SKM-1 treated with dmso at 0.1 percent for 144 hours (cell line): ENCODE measurements around the gene DLG5.

ENCODE experiments used
- DNase-seq: peaks from one replicate; lab custom pipeline; 2025; ENCODE audit not compliant: unreplicated experiment; lab: John Stamatoyannopoulos, UW

The DLG5 gene

DNA sequence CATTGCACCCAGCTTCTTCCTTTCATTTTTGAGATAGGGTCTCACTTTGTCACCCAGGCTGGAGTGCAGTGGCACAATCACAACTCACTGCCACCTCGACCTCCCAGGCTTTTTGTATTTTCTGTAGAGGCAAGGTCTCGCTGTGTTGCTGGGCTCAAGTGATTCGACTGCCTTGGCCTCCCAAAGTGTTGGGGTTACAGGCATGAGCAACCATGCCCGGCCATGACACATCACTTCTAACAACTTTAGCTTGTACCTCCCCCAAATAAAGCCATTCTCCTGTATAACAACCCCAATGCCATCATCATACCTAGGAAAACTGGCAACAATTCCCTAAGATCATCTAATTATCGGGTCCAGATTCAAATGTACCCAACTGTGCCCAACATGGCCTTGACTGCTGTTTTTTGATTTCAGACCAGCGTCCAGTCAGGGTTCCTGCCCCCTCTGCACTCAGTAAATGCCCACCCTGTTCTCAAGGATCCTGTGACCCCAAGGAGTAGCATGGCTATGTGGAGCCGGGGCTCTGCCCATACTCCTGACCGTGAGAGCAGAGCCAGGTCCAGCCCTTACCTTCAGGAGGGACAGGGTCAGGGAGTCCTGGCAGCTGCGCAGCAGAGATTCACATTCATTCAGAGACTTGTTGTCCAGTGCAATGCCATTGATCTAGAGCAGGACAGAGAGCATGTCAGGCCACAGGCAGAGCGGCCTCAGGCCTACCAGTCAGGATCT lies 102.6 kb downstream of the DLG5 start:
- DNase-seq: no peak

DNA sequence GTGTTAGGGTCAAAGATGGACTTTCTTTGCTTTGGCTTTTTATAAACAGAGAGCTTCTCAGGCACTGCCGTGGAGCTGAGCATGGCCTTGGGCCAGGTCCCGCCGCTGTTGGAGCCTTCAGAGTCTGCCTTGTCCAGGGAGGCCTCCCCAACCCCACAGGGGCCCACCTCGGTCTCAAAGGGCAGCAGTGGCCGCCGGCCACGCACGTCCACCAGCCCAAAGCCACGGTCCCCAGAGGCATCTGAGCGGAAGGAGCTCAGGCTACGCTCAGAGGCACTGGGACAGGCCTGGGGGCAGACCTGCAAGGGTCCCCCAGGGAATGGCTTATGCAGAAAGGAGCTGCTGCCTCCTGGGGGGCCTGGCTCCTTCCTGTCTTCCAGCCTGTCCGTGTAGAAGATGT lies 105.0 kb downstream of the DLG5 start:
- no peak for DNase-seq

DNA sequence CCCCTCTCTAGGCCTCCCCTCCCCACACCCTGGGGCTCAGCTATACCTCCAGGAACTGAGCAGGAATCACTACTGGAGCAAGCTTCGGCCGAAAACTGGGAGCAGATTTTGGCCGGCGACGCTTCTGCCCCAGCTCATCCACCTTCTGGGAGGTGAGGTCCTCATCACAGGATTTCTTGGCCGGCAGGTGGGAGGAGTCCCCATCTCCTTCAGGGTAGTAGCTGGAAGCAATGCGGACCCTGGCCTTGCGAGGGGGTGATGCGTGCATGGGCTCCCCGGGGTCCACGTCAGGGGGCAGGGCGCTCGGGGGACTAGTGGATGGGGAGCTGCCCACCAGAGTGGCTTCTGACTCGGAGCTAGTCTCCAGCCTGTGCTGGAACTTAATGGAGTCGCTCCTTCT lies 105.5 kb downstream of the DLG5 start:
- no peak for DNase-seq

DNA sequence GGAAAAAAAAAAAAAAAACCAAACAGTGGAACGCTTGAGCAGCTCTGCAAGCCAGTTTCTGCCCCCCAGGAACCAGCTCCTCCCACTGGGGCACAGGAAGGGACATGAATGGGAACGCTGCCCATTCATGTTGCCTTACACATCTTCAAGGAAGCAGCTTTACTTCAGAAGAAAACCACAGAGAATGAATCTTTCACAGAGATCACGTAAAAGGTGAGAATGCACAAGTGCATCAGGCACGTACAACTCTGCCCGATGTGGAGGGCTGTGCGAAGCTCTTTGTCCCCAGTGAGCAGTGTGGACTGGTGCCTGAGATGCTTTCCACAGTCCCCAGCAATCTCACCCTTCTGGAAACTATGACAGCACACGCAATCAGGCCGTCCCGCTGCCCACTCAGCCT lies 106.2 kb downstream of the DLG5 start:
- DNase-seq: no peak

DNA sequence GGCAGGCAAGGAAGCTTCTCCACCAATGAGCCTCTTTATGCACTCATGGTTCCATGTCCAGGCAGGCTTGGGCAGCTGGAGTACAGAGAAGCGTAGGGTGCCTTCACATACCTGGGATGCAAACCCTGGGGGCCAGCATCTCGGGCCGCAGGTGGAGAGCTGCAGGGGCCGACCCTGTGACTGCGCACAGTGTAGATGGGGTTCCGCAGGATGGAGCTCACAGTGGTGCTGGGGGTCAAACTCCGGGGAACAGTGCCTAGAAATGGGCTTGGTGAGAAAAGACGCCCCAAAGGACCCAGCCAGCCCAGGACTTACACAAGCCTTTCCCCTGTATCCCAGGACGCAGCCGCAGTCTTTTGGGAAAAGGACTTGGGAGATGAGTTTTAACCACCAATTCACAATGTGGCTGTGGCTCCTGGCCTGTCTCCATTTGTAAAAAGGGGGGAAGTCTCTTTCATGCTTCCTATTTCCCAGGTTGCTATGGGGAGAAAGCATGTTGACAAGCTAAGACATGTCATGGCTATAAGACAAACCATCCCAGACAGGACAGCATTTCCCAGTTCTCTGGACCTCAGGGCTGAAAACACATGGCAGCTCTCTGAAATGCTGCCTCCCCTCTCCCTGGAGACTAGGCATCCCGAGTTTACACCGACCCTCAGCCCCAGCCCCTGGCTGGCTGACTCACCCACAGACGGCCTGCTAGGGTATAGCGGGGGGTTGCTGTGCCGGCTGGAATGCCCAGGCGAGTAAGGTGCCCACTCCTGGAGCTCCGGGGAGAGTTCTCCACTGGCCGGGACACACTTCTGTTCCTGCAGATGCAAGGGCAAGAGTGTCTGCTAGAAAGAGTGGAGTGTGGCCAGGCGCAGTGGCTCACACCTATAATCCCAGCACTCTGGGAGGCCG lies 107.1 kb downstream of the DLG5 start:
- no peak for DNase-seq

DNA sequence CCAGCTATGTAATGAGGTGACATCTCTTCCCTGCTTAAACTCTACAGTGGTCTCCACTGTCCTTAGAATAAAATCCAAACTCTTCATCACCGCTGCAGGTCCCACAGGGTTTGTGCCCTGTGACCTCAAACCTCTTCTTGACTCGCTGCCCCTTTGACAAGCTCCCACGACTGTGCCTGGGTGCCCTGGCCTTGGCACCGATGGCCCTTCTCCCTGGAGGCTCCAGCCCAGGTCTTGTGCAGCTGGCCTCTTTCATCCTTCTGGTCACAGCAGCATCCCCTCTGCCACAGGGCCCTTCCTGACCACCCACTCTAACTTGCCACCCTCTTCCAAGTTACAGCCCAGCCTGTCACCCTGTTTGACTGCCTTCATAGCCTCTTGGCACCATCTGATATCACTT lies 108.2 kb downstream of the DLG5 start:
- no peak for DNase-seq

DNA sequence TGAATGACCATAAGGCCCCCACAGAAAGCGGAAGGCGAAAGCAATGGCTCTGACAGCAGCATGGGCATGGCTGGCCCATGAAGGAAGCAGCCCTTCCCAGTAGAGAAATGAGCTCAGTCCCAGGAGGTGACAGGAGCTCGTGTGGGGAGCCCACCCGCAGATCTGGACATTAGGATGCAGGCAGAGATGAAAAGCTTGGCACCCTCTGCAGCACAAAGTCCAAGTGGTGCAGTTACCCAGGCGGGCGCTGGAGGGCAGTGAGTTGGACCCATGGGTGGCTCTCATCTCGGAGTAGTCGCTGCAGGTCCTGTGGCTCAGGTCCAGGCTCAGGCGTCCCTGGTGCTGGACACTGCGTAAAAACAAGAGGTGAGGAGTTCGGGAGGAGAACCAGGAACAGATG lies 109.0 kb downstream of the DLG5 start:
- DNase-seq: no peak

DNA sequence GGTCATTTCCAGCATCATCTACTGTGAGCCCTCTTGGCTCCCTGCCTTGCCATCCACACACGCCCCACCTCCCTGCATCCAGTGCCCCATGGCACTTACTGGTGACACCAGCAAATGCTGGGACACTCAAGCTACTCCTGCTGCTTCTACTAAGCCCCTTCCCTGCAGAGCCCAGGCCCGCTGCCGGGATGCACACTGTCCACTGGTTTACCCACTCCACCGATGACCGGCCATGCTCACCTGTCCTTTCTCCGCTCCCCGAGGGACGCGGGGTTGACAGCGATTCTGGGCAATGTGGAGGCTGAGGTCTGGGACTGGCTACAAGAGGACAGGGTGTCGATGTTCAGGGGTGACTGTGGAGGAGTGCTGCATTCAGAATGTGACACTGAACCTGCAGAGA lies 110.2 kb downstream of the DLG5 start:
- DNase-seq: no peak

DNA sequence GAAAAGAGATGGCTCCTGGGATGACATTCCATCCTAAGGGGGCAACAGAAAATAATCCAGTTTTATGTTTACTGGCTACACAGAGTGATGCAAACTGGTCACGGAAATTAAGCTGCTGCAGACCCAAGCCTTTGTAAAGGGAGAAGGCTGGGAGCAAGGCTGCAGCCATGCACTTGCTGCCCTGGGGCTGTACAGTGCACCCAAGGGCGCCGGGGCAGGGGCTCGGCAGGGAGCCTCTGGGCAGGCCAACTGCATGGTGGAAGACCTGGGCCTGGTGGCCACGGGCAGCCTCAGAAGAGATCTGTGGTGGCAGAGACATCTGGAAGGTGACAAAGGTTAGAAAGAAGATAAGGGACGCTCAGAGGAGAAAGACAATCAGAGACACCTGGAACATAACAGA lies 113.8 kb downstream of the DLG5 start:
- no peak for DNase-seq

DNA sequence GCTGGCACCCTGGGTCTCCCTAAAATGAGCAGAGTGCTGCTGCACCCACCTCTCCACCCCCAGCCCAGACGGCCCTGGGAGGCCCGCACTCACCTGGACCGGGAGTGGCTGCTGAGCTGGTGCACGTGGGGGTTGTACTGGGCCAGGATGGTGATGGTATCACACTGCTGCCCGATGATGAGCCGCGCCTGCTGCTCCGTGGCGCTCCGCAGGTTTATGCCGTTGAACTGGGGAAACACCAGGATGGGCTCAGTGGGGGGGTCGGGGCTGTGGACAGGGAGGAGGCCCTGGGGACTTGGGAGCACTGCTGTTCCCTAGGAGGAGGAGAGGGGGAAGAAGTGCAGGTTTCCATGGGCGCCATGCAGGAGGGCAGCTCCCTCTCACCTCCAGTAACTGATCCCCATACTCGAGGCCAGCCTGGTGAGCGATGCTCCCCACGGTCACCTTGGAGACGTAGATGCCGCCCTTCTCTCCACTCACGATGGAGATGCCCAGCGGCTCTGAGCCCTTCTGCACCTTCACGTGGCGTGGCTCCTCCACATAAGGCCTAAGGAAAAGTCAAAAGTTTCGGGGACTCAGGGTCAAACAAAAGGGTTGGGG lies 114.6 kb downstream of the DLG5 start:
- DNase-seq: no peak

DNA sequence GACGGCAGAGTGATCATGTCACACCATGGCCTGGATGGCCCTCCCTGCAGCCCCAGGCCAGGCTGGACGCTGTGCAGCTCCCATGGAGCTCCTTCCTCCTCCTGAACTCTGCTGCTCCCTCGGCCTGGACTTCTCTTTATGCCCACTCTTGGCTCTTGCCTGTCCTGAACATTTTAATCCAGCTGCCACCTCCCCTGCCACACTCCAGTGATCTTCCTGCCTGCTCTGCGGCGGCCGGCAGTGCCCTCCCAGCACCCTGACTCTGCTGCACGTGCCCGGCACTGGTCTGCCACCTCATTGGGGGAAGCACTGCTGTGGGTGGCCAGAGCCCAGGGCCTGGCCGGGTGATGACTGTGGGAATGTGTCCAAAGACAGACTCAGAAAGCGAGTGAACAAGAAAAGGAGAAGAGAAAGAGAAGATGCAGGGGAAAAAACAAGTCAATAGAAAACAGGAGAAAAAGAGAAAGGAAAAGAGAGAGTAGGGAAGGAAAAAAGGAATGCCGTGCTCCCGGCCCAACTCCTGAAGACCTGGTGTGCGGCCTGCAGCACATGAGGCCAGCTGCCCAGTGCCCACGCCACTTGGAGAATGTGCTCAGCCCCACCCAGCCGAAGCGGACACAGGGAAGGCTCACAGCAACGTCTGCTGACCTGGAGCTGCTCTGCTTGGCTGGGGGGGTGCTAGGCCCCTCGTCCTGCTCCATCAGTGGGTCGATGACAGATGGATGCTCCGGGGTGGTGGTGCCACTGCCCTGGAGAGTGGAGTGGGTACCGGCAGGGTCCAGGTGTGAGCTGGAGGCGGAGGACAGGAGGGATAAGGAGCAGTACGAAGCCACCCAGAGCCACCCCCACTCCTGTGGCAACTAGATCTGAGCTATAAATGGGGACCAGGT lies 115.9 kb downstream of the DLG5 start:
- no peak for DNase-seq

DNA sequence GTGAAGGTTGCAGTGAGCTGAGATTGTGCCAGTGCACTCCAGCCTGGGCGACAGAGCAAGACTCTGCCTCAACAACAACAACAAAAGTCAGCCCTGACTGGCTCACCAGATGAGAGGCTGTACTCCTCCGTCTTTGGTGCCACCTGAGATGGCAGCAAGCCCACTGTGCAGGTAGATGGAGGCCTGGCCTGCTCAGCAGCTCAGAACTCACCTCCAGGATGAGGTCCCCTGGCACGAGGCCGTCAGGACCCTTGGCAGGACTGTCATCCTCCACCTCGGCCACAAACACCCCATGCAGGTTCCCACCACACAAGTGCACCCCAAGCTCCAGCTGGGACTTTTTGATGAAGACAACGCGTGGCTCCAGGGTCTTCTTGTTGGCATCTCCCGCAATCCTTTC lies 117.2 kb downstream of the DLG5 start:
- DNase-seq: no peak

DNA sequence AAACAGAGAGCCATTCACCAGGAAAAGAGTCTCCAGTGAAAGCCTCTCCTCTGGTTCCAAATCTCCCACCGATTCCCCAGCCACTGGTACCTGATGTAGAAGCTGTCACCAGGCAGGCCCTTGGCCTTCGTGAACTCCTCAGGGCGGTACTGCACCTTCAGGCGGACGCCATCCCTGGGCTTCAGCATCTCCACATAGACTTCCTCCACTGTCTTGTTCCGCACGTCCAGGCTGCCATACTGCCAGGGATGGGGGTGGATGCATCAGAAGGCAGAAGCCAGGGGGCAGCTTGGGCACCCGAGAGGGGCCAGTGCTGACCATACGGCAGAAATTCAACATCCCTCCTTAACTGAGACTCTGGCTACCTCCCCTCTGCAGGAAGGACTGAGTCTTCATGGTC lies 118.8 kb downstream of the DLG5 start:
- no peak for DNase-seq

DNA sequence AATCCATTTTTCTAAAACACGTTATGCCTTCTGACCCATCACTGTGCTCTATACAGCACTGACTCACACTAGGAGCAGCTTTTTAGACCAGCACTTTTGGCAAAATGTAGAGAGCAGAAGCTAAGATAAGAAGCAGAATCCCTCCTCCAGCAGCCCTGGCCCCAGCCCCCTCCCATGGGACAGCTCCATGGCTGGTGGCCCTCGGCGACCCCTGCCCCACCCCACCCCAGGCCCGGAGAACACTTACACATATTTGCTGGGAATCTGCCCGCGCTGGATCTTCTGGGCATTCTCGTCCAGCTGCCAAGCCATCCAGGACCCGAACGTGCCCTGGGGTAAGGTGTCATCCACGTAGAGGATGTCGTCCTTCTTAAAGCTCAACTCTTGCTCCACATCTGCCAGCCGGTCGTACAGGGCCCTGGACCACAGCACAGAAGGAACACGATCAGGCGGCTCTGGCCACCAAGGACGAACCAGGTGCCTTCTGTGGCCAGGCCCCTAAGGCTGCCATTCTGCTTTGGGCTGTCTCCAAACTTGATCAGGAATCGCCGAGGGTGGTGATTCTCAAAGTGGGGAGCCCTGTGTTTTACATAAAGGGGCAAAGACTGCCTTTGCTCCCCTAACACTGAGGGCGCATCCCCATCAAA lies 119.9 kb downstream of the DLG5 start:
- DNase-seq: no peak

DNA sequence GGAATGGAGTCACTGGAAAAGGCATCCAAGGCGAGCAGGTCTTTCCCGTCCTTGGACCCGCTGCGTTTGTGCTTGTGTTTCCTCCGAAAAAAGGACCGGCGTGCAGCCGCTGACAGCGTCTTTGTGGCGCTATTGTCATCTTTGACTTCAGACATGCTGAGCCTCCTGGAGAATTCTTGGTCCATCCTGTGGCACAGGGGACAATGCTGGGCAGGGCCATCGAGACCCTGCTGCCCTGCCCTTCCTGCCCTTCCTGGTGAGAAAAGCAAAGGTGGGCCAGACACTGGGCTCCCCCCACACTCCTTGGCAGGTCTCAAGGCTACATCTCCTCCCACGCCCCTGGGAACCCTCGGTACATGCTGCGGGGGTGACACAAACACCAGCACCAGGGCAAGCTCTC lies 120.9 kb downstream of the DLG5 start:
- DNase-seq: no peak

DNA sequence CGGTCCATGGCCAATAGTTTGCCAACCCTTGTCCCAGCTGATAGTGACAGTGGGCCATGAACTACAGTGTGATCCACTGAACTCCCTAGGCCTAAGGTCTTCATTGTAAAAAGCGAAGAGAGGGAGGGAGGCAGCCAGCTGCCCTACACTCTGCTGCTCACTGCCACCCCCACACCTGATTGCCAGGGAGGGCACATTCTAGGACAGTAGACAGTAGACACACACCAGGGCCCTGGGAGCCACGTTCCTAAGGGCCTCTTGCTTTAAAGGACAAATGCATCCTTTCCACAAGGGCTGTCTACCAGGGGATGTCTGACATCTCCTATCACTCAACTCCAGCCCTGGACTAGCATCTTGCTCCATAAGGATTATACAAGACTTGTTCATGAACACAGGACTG lies 122.2 kb downstream of the DLG5 start:
- DNase-seq: no peak

DNA sequence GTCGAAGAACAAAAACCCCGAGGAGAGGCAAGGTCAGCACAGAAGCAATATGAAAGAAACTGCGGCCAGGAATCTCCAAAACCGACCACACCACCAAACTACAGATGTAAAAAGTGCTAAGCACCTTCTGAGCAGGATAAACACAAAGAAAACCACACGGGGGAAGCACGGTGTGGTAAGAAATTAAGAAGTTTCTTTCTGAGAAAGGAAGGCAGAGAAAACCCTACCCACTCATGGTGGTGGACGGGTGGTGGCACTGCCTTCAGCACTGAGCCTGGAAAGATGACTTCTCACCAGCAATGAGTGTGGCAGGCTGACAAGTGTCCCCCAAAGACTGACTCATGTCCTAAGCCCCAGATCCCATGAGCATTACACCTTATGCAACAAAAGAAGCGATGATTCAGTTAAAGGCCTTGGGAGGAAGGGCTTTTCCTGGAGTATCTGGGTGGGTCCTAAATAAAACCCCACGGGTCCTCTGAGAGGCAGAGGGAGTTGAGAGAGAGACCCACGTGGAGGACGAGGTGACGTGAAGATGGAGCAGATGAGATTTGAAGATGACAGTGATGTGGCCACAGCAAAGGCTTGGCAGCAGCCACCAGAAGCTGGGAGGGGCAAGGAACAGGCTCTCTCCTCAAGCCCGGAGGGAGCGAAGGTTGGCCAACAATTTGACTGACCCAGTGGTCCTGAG lies 124.9 kb downstream of the DLG5 start:
- DNase-seq: no peak

DNA sequence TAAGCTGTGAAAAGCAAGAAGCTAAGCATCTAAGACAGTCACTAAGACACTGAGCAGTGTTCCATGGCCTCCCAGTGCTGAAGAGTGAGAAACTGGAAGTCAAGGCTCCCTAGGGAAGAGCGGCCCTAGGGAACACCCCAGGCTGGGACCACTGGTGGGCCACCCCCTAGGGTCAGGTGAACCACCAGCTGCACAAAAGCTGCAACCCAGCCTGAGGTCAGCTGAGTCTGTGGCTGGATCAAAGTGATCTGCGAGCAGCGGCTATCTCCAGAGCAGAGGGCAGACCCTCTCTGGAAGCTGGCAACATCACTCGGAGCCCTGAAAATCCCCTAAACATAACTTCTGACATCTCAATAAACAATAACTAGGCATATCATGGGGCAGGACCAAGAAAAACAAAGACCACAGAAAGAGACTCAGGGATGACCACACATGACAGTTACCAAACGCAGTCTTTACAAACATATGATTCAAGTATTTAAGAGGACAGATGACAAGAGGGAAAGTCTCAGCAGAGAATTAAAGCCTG lies 125.8 kb downstream of the DLG5 start:
- no peak for DNase-seq

DNA sequence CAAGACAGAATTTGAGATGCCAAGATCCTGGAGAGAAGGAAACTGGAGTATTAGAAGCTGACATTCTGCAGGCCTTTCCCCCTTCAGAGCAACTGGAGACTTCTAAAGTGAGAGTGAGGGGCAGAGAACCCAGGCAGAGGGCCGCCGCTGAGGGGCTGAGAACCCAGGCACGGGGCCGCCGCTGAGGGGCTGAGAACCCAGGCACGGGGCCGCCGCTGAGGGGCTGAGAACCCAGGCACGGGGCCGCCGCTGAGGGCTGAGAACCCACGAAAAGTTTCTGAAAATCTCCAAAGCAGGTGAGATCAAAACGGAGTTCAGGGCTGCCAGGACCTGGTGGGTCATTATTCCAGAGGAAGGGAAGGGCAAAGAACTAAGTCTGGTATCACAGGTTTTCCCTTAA lies 126.2 kb downstream of the DLG5 start:
- no peak for DNase-seq

DNA sequence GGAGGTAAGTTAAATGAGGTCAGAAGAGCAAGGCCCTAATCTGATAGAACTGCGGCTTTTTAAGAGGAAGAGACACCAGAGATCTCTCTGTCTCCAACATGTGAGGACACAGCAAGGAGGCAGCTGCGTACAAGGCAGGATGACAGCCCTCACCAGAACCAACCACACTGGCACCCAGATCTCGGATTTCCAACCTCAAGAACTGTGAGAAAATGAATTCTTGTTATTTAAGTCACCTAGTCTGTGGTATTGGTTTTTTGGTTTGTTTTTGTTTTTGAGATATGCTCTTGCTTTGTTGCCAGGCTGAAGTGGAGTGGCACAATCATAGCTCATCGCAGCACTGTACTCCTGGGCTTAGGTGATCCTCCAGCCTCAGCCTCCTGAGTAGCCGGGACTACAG lies 127.2 kb downstream of the DLG5 start:
- no peak for DNase-seq
